Measurements from ENCODE around the gene RNF150. TPM values are rescaled to one million over a fixed set of nuclear protein-coding genes. Genes with fewer than 3 reads are reported as not detected.

The RNF150 gene
- total and polyA plus RNA-seq, 2 of the 8 experiments (the other 6 are each of a cell fraction or from before 2014, with no cell fraction given), result 3.4 to 4.8 TPM

GRCh38 chr4:140869446-140869845, 263.8 kb downstream of the RNF150 start:
- H3K56ac ChIP-seq (replicated peaks; ENCODE audit: insufficient read length, low read depth, low read length), result no peak overlapping the region
- POLR2A ChIA-PET (ENCODE audit: partially characterized antibody), result interaction anchor here (0.9 kb wide), 1 partner anchor 15 kb away, joined by 3 read pairs; no protein-coding TSS in a partner anchor
- no peak for TF ChIP-seq ASH2L (IDR thresholded peaks at IDR 0.05; ENCODE audit: low read length)
- no peak for TF ChIP-seq SAP30 (IDR thresholded peaks at IDR 0.05; ENCODE audit: insufficient read depth, insufficient replicate concordance, low read length)
- TF ChIP-seq EGR1 (IDR thresholded peaks at IDR 0.05; ENCODE audit: borderline replicate concordance, low read depth, low read length), result no peak
- no peak for TF ChIP-seq SRF (IDR thresholded peaks at IDR 0.05; ENCODE audit: low read depth, low read length)
- no peak for TF ChIP-seq BRCA1 (IDR thresholded peaks at IDR 0.05; ENCODE audit: low read depth, low read length)
- TF ChIP-seq, protein P1, sequence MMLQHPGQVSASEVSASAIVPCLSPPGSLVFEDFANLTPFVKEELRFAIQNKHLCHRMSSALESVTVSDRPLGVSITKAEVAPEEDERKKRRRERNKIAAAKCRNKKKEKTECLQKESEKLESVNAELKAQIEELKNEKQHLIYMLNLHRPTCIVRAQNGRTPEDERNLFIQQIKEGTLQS (IDR thresholded peaks at IDR 0.05; ENCODE audit: insufficient read depth, low read depth, low read length), result no peak

More at GRCh38 chr4:140869446-140869845, 263.8 kb downstream of the RNF150 start:
- H3K4me3 ChIP-seq (ENCODE audit: extremely low read depth in 1 of 4, insufficient read depth in 2 of 4, low read depth in 3 of 4, low read length in 4 of 4), result no peak overlapping the region
- no peak overlapping the region for H2AFZ ChIP-seq (ENCODE audit: low read length)
- DNase-seq (ENCODE audit: low read depth in 1 of 2, low spot score in 2 of 2) (no peak), FAIRE-seq (no peak)
- no peak overlapping the region for H2BK15ac ChIP-seq (ENCODE audit: low read length)
- H2BK5ac ChIP-seq (ENCODE audit: low read depth, low read length), result no peak overlapping the region
- H3K9ac ChIP-seq (replicated peaks in 1 of 4; ENCODE audit: extremely low read depth in 1 of 4, low read depth in 3 of 4, low read length in 3 of 4), result no peak overlapping the region
- H3K23ac ChIP-seq (ENCODE audit: insufficient read length), result no peak overlapping the region
- H3K4me1 ChIP-seq (replicated peaks in 1 of 4; ENCODE audit: control insufficient read depth in 3 of 4, insufficient read depth in 4 of 4, low read length in 3 of 4), result no peaks in the 10 kb centered on the region; a peak in 1 of 7 replicates
- H4K20me1 ChIP-seq (replicated peaks in 1 of 2; ENCODE audit: control insufficient read depth in 1 of 2, insufficient read depth in 2 of 2, low read length in 2 of 2), result no peaks in the 10 kb centered on the region
- H3K4ac ChIP-seq (replicated peaks; ENCODE audit: insufficient read length, low read depth, low read length), result no peak overlapping the region
- no peaks in the 10 kb centered on the region for H3K27me3 ChIP-seq (replicated peaks in 1 of 4; ENCODE audit: control insufficient read depth in 3 of 4, extremely low read depth in 1 of 4, insufficient read depth in 3 of 4, low read length in 3 of 4)
- no peaks in the 10 kb centered on the region for H3K9me3 ChIP-seq (ENCODE audit: insufficient read depth in 2 of 2, low read depth in 1 of 2, low read length in 1 of 2)
- no peaks in the 10 kb centered on the region for H3K79me1 ChIP-seq (ENCODE audit: low read depth, low read length)
- H3K79me2 ChIP-seq (ENCODE audit: control insufficient read depth in 1 of 2, insufficient read depth in 2 of 2, low read length in 2 of 2), result no peaks in the 10 kb centered on the region
- 87% methylated on average over 1 of the region's 1 CpG; no CpG with 5 or more reads in 1 of the 2 experiments for WGBS, 2 experiments (ENCODE audit: extremely low coverage in 1 of 2, insufficient coverage in 1 of 2, insufficient read length in 1 of 2, insufficient replicate concordance in 2 of 2, low coverage in 1 of 2, low lambda C conversion rate in 2 of 2, missing lambda C conversion rate in 1 of 2)
- H3K18ac ChIP-seq (ENCODE audit: extremely low read depth, low read length), result no peak overlapping the region
- H2BK12ac ChIP-seq (ENCODE audit: low read depth, low read length), result no peak overlapping the region
- no peak overlapping the region for H3K4me2 ChIP-seq (ENCODE audit: insufficient read depth in 1 of 2, low read depth in 2 of 2, low read length in 2 of 2)
- H3K14ac ChIP-seq (ENCODE audit: insufficient read length), result no peak overlapping the region
- no peaks in the 10 kb centered on the region for H3K23me2 ChIP-seq (ENCODE audit: low read depth, low read length)
- CTCF ChIA-PET (ENCODE audit: partially characterized antibody), result interaction anchor here (0.6 to 3.6 kb wide), 5 partner anchors 14 to 265 kb away, joined by 3 to 19 read pairs (median 11); partner anchors contain the start of gene RNF150
- H2BK20ac ChIP-seq (ENCODE audit: low read length), result no peak overlapping the region
- H4K91ac ChIP-seq (replicated peaks; ENCODE audit: insufficient read length, low read length), result no peak overlapping the region
- no peak overlapping the region for H2AK5ac ChIP-seq (ENCODE audit: low read depth, low read length)
- no peak overlapping the region for H2BK120ac ChIP-seq (replicated peaks; ENCODE audit: low read depth, low read length)
- no peak overlapping the region for H4K5ac ChIP-seq (ENCODE audit: insufficient read length, low read depth, low read length)
- no peak overlapping the region for H4K8ac ChIP-seq (ENCODE audit: extremely low read depth, insufficient read depth, low read length)
- no peak overlapping the region for H3K27ac ChIP-seq (ENCODE audit: low read depth, low read length)
- H3K36me3 ChIP-seq (ENCODE audit: control insufficient read depth in 2 of 4, insufficient read depth in 4 of 4, low read length in 3 of 4), result no peaks in the 10 kb centered on the region

Data from H1 (cell line).